ENCODE data around the gene CES2. TPM values are rescaled to one million over a fixed set of nuclear protein-coding genes. Genes with fewer than 3 reads are reported as not detected.

CES2 gene
- total and polyA plus RNA-seq, 10 of the 15 experiments (the other 5 are each of a cell fraction or from before 2014, with no cell fraction given) = 1.6 to 33.7 (median 21.0) TPM

GRCh38 chr16:66977341-66978113 lies 42.2 kb downstream of the CES2 start:
- SMC1A ChIA-PET (ENCODE audit: uncharacterized antibody, unreplicated experiment) = interaction anchor here (1.9 to 2.9 kb wide), 3 partner anchors 25 to 178 kb away, joined by 5 to 9 read pairs (median 6); no protein-coding TSS in a partner anchor
- in situ Hi-C loops (cut with MboI) = loop anchor here (10.0 to 25.0 kb wide), 2 partner anchors 177 to 435 kb away; partner anchors contain the start of genes B3GNT9, FBXL8, TRADD and ZDHHC1
- RAD21 ChIA-PET (ENCODE audit: unreplicated experiment) = interaction anchor here (0.5 to 0.8 kb wide), 2 partner anchors 11 to 208 kb away, joined by 3 read pairs; no protein-coding TSS in a partner anchor
- Histone ChIP-seq H3K9me3 (replicated peaks; ENCODE audit: control insufficient read depth, insufficient read depth, low read length) (no peaks in the 10 kb centered on the region), H3K27me3 (replicated peaks in 1 of 2; ENCODE audit: control insufficient read depth in 2 of 2, insufficient read depth in 2 of 2, low read length in 1 of 2) (no peaks in the 10 kb centered on the region), H3K36me3 (ENCODE audit: control insufficient read depth in 2 of 2, insufficient read depth in 2 of 2, low read length in 1 of 2) (no peaks in the 10 kb centered on the region), H4K20me1 (ENCODE audit: control insufficient read depth, insufficient read depth) (no peaks in the 10 kb centered on the region), H3K79me2 (ENCODE audit: control insufficient read depth, insufficient read depth, low read length) (no peaks in the 10 kb centered on the region), H3K4me1 (ENCODE audit: control insufficient read depth, insufficient read depth, low read length) (peaks cover 3% of the 10 kb centered on the region; the same call in 1 of the 2 replicates), H3K9ac (ENCODE audit: control insufficient read depth, insufficient read depth, low read length) (no peak overlapping the region), H2AFZ (ENCODE audit: control insufficient read depth, low read depth, low read length) (peak overlapping the region; percentile 47; the same call in 1 of the 2 replicates), H3K4me2 (ENCODE audit: control insufficient read depth, insufficient read depth) (no peak overlapping the region), H3K4me3 (no peak overlapping the region), H3K27ac (ENCODE audit: control insufficient read depth, insufficient read depth) (no peak overlapping the region)
- BruUV-seq (replicated peaks) = no TSS peak
- intact Hi-C loops (cut with micrococcal nuclease; ENCODE audit: unreplicated experiment) = loop anchor here (1.0 to 5.0 kb wide), 5 partner anchors 23 to 208 kb away; no protein-coding TSS in a partner anchor
- ATAC-seq = peak; percentile 99
- 20% methylated on average over 15 of the region's 15 CpGs for WGBS (ENCODE audit: insufficient coverage, insufficient replicate concordance, low lambda C conversion rate, missing lambda C conversion rate)
- CTCF ChIA-PET = interaction anchor here (0.6 to 3.1 kb wide), 12 partner anchors 10 to 814 kb away, joined by 3 to 16 read pairs (median 4); partner anchors contain the start of genes CES3 and CES4A
- peak; percentile 52 for TF ChIP-seq SMARCA5 (IDR thresholded peaks at IDR 0.05)
- TF ChIP-seq NBN (IDR thresholded peaks at IDR 0.05) = 0 out of 2 replicates have a peak, but pooled peaks have one; percentile 23
- peak; percentile 92 to 99 (median 95); a peak in 5 of 6 replicates for TF ChIP-seq CTCF (IDR thresholded peaks at IDR 0.05 in 2 of 3, conservative IDR thresholded peaks at IDR 0.05 in 1 of 3; ENCODE audit: control insufficient read depth in 2 of 3, extremely low read depth in 1 of 3, insufficient read depth in 1 of 3, low read depth in 3 of 3, low read length in 3 of 3)
- peak; percentile 74 for TF ChIP-seq YY1 (IDR thresholded peaks at IDR 0.05; ENCODE audit: low read depth, low read length)
- peak; percentile 55; the same call in 1 of the 2 replicates for TF ChIP-seq IRF4 (IDR thresholded peaks at IDR 0.05; ENCODE audit: low read depth, low read length)
- 0 out of 3 replicates have a peak, but pooled peaks have one; percentile 23 for TF ChIP-seq POU2F2 (IDR thresholded peaks at IDR 0.05; ENCODE audit: borderline replicate concordance, low read depth, low read length)
- TF ChIP-seq CHD2 (IDR thresholded peaks at IDR 0.05; ENCODE audit: borderline replicate concordance, low read depth, low read length) = 0 out of 2 replicates have a peak, but pooled peaks have one; percentile 18
- peak; percentile 99 for TF ChIP-seq SMC3 (IDR thresholded peaks at IDR 0.05; ENCODE audit: borderline replicate concordance, low read length)
- 0 out of 4 replicates have a peak, but pooled peaks of 1 of the 2 experiments have one; percentile 13 for TF ChIP-seq IKZF2 (IDR thresholded peaks at IDR 0.05)
- 0 out of 2 replicates have a peak, but pooled peaks have one; percentile 30 for TF ChIP-seq REST (IDR thresholded peaks at IDR 0.05; ENCODE audit: low read depth, low read length)
- 0 out of 4 replicates have a peak, but pooled peaks of 1 of the 2 experiments have one; percentile 27 for TF ChIP-seq BHLHE40 (IDR thresholded peaks at IDR 0.05; ENCODE audit: borderline replicate concordance in 1 of 2, low read depth in 2 of 2, low read length in 1 of 2)
- 0 out of 2 replicates have a peak, but pooled peaks have one; percentile 19 for TF ChIP-seq TCF12 (IDR thresholded peaks at IDR 0.05; ENCODE audit: low read depth, low read length)
- no peak for TF ChIP-seq RB1 (IDR thresholded peaks at IDR 0.05; ENCODE audit: borderline replicate concordance)
- TF ChIP-seq TCF3 (IDR thresholded peaks at IDR 0.05; ENCODE audit: borderline replicate concordance, insufficient read depth, low read depth, low read length) = no peak
- 0 out of 2 replicates have a peak, but pooled peaks have one; percentile 42 for TF ChIP-seq LARP7 (IDR thresholded peaks at IDR 0.05)
- peak; percentile 92 for TF ChIP-seq RAD21 (IDR thresholded peaks at IDR 0.05; ENCODE audit: insufficient read depth, low read depth, low read length)
- no peak for TF ChIP-seq SIX5 (IDR thresholded peaks at IDR 0.05; ENCODE audit: low read depth, low read length, severe bottlenecking)
- no peak for TF ChIP-seq BMI1 (IDR thresholded peaks at IDR 0.05; ENCODE audit: borderline replicate concordance)
- peak; percentile 94 for FAIRE-seq
- POLR2A ChIA-PET = no interaction called here
- peak; percentile 21 for DNase-seq (ENCODE audit: low read depth, low spot score)
